Breast epithelium (tissue), 3 donors: ENCODE results near the gene KIAA1217.
"Not testable (repeated sequence)": the region's sequence is repeated elsewhere in the genome, so short reads cannot be mapped to it uniquely, and the experiment has no call there.

Source experiments
- CTCF ChIP-seq, 3 donors: fragments of 450-650 bp; IDR thresholded peaks; one replicate each; pipeline ENCODE4 v1.5.1; 2016 to 2017; ENCODE audit warnings: antibody characterized with exemption in 3 of 3, mild to moderate bottlenecking in 3 of 3, moderate library complexity in 3 of 3
- POLR2A ChIP-seq: fragments of 450-650 bp; IDR thresholded peaks from one replicate; pipeline ENCODE4 v1.6.1; 2016; ENCODE audit warnings: antibody characterized with exemption, mild to moderate bottlenecking, moderate library complexity
- POLR2AphosphoS5 ChIP-seq, 3 donors: sonication (generic); formaldehyde crosslinking; IDR thresholded peaks; one replicate each; pipeline ENCODE4 v1.6.1; 2017; ENCODE audit warnings: antibody characterized with exemption in 3 of 3

GRCh38 chr10:24337723-24338122, 128.8 kb downstream of the KIAA1217 start:
- TF ChIP-seq CTCF (IDR thresholded peaks at IDR 0.05); POLR2A; POLR2AphosphoS5 (IDR thresholded peaks at IDR 0.05): not testable (repeated sequence)
